GM21381 (cell line): ENCODE measurements around the gene DPM1.

Experiments used
- ATAC-seq: cut with Tn5 transposase; IDR thresholded peaks from one replicate; pipeline ENCODE4 v1.9.1; 2021; ENCODE audit warnings: mild to moderate bottlenecking, moderate library complexity; ENCODE audit not compliant: unreplicated experiment

The DPM1 gene

GRCh38 chr20:50957798-50958614 lies at the start of gene DPM1:
Gene DPM1 (minus strand): TSS chr20:50958532. CDS start chr20:50958523, 9 bp downstream.
- peak; percentile 81 for ATAC-seq

GRCh38 chr20:51005214-51005613 lies 46.9 kb upstream of the DPM1 start:
- ATAC-seq, result no peak

DNA sequence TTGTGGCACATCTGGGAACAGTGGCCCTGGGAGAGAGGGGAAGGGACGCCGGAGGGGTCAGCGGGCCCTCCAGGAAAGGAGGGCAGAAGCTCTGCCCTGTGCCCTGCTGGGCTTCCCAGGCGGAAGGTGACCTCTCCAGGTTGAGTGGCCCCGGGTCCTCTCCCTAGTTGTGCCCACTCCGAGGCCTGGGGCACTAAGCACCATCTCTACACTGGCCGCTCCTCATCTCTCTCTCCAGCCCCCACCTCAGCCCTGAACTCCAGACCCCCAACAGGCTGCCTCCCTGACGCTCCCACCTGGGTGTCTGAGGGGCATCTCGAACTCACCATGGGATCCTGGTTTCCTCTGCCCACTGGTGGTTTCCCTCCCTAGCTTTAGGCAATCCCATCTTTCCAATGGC lies 46.4 kb upstream of the DPM1 start:
- no peak for ATAC-seq

GRCh38 chr20:51004305-51004727 lies 46.0 kb upstream of the DPM1 start:
- no peak for ATAC-seq

- ATAC-seq, result no peak
These were observed 45.4 kb upstream of the DPM1 start for GRCh38 chr20:51003753-51004152.

- no peak for ATAC-seq
These were observed 44.3 kb upstream of the DPM1 start for GRCh38 chr20:51002633-51003032.

DNA sequence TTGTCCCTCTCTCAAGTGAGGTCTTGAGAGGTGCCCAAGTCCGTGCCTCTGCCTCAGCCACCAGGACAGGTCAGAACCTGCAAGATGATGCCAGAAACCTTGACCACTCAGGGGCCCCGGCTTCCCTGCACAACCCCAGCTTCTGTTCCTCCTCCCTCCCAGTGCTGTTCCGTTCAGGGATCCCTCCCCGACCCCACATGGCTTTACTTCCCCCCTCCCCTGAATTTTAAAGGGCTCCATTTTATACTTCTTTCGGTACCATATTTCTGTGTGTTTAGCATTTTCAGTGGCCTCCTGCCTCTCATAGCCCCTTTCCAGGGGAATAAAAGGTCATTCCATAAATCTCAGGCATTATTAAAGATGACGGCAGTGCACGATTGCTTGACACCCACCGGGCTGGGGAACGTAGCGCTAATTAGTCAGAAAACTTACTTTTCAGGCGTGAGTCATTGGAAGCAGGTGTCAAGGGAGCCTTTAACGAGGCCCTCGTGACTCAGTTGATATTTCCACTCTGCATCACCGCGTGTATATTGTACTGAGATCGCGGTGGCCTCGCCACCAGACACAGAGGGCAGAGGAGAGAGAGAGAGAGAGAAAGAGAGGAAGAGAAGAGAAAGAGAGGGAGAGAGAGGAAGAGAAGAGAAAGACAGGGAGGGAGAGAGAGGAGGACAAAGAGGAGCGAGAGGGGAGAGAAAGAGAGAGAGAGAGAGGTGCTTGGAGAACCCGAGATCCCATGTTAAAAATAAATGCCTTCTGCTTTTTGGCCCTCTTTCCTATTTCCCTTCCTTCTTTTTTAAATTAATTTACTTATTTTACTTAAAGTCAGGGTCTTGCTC lies 43.3 kb upstream of the DPM1 start:
- ATAC-seq, result no peak

- no peak for ATAC-seq
These were observed 41.0 kb upstream of the DPM1 start for GRCh38 chr20:50999355-50999754.

DNA sequence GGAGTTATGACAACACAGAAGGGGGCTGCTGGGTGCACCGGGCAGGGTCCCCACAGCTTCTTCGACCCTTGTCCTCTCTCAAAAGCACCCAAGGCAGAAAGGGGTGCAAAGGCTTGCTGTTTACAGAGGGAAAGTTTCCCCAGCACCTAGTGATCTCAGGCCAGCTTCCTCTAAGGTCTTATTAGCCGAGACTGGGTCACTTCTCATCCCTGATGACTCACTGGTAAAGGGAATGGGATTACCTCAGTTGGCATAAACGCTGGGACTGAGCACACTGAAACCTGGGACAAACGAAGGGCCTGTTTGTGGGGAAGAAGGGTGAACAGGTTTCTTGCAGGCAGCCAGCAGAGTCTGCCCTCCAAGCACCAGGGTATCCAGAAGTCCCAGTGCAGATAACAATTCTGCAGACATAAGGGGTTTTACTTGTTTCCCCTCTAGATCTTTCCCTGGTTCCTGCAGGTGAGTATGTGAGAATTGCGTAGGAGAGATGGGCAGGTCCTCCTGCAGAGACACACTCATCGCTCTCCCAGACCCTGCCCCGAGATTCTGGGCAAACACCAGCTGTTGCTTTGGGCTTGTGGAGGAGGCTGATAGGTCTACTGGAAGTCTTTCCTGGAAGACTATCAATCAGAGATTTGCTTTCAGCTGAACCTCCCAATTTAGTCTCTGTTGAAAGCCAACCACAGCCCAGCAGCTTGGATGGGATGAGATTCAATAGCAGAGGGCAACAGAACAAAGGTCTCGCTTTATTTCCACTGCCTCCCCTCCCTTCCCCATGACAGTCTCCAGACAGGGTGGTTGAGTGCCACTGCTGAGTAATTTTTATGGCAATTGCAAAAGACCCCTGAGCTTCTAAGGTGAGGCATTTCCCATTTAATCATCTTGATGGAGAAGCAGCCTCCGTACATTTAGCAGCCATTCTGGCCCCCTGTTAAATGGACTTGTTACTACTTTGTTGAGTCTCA lies 38.9 kb upstream of the DPM1 start:
- no peak for ATAC-seq

GRCh38 chr20:50995506-50995905 lies 37.2 kb upstream of the DPM1 start:
- no peak for ATAC-seq

- no peak for ATAC-seq
These were observed 35.5 kb upstream of the DPM1 start for GRCh38 chr20:50993876-50994275.

DNA sequence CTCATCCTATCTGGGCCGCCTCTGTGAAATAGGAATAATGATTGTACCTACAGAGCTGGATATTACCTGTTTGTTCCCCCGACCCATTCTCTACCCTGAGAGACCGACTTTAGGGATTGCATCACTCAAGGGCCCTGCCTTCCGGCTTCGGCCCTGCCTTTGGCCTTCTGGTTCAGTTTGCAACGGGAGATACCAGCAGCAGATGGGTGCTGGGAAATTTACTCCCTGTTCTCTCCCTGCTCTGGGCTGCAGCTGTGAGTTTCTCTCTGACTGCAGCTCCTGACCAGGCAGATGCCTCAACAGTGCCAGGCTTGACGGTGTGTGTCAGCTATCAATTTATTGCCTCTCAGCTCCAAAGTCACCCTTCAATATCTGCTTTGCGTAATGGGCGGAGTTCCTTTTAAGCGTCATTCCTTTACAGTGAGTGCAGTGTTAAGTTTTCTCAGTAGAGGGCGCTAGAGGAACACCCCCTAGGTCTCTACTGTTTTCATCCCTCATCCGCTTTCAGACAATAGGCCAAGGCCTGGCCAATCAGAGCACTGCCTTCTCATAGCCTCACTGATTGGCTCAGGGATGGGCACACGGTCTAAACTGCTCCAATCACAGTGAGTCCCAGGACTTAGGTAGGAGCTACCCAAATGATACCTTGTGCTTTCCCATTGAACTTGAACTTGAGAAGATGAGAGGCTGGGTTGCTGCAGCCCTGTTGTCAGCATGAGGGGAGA lies 34.6 kb upstream of the DPM1 start:
- no peak for ATAC-seq

- ATAC-seq, result no peak
These were observed 34.0 kb upstream of the DPM1 start for GRCh38 chr20:50992336-50992732.

GRCh38 chr20:50991076-50991475 lies 32.7 kb upstream of the DPM1 start:
- no peak for ATAC-seq

DNA sequence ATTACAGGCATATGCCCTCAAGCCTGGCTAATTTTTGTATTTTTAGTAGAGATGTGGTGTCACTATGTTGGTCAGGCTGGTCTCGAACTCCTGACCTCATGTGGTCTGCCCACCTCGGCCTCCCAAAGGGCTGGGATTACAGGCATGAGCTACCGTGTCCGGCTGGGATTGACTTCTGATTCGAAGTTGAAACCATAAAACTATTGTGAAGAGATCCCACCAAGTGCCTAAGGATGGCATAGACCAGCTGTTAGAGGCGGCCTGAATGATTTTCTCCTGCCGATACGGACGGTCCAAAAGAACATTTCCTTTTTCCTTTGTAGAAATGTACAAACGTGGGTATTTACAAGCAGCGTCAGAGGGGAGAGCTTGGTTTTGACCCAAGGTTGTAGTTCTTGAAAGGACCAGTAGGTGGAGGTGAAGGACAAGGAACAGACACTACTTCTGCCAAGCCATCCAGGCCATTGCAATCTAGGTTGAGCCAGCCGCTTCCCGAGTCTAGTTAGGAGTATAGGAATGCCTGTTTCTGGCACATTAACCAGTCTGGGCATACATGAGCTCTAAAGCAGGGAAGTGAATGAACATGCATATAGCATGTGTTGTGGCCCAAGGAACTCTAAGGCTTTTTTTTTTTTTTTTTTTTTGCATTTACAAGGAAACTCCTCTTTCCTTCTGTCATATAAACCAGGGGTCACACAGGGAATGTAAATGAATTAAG lies 29.3 kb upstream of the DPM1 start:
- ATAC-seq, result no peak

GRCh38 chr20:50983321-50983720 lies 25.0 kb upstream of the DPM1 start:
- no peak for ATAC-seq

- ATAC-seq, result no peak
These were observed 24.0 kb upstream of the DPM1 start for GRCh38 chr20:50982363-50982762.

- no peak for ATAC-seq
These were observed 23.3 kb upstream of the DPM1 start for GRCh38 chr20:50981714-50982048.

GRCh38 chr20:50980851-50981713 lies 22.8 kb upstream of the DPM1 start:
- no peak for ATAC-seq
